ENCODE measurements around the gene UBE2Q1. TPM values are rescaled to one million over a fixed set of nuclear protein-coding genes. Genes with fewer than 3 reads are reported as not detected.

UBE2Q1 gene
- total and polyA plus RNA-seq, 2 experiments from 2014 or later: 15.5 to 33.0 TPM

DNA sequence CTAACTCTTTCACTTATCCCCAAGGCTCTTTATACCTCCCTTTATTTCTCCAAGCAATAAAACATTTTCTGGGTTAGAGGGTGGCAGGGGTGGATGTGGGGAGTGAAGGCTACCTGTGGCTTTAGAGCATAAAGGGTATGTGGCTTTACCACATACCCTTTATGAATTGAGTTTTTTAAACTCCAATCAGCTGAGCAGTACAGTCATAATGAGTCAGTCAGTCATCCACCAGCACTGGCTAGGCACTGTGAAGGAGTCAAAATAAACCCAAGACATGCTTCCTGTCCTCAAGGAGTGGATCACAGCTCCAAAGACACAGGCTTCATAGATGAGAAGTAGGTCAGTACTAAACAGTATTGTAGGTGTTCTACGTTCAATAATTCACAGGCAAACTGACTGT is 59.0 kb downstream of the UBE2Q1 start:
- Histone ChIP-seq H4K20me1 (replicated peaks; ENCODE audit: insufficient read depth) (no peaks in the 10 kb centered on the region), H2AFZ (no peak overlapping the region), H3K36me3 (ENCODE audit: insufficient read depth) (0 out of 2 replicates have a peak, but pooled peaks cover 3% of the 10 kb centered on the region), H3K4me1 (ENCODE audit: insufficient read depth) (no peaks in the 10 kb centered on the region), H3K27me3 (ENCODE audit: insufficient read depth) (peaks cover 68% of the 10 kb centered on the region), H3K4me2 (no peak overlapping the region), H3K9me2 (ENCODE audit: insufficient read depth) (no peaks in the 10 kb centered on the region; the same call in 1 of the 2 replicates), H3F3A (replicated peaks; ENCODE audit: low read depth) (no peaks in the 10 kb centered on the region), H3K4me3 (no peak overlapping the region), H3K79me2 (replicated peaks; ENCODE audit: insufficient read depth) (no peaks in the 10 kb centered on the region), H3K27ac (ENCODE audit: low read depth) (no peak overlapping the region)
- H3K4me3 Mint-ChIP-seq: no peak overlapping the region
- peaks cover 14% of the 10 kb centered on the region for H3K4me1 Mint-ChIP-seq
- peaks cover 53% of the 10 kb centered on the region for H3K27me3 Mint-ChIP-seq (ENCODE audit: insufficient read depth, low read depth, poor library complexity)
- ATAC-seq (no peak), DNase-seq (ENCODE audit: low spot score) (no peak)
- peaks cover 14% of the 10 kb centered on the region; the same call in 2 of the 3 replicates for H3K9me3 Mint-ChIP-seq
- no peak overlapping the region for H3K27ac Mint-ChIP-seq
- TF ChIP-seq EZH2phosphoT487 (IDR thresholded peaks at IDR 0.05; ENCODE audit: unreplicated experiment) (no peak), ZNF331 (CRISPR knock-in tag; IDR thresholded peaks at IDR 0.05; ENCODE audit: low read depth) (no peak), POLR2AphosphoS5 (IDR thresholded peaks at IDR 0.05; ENCODE audit: low read depth) (no peak), NANOG (IDR thresholded peaks at IDR 0.05; ENCODE audit: borderline replicate concordance) (no peak), JUNB (IDR thresholded peaks at IDR 0.05; ENCODE audit: unreplicated experiment) (no peak), EZH2 (IDR thresholded peaks at IDR 0.05; ENCODE audit: low read depth, unreplicated experiment) (no peak), ZNF114 (CRISPR knock-in tag; IDR thresholded peaks at IDR 0.05) (no peak), STAT1 (IDR thresholded peaks at IDR 0.05; ENCODE audit: unreplicated experiment) (no peak)
- TF ChIP-seq, protein P1, sequence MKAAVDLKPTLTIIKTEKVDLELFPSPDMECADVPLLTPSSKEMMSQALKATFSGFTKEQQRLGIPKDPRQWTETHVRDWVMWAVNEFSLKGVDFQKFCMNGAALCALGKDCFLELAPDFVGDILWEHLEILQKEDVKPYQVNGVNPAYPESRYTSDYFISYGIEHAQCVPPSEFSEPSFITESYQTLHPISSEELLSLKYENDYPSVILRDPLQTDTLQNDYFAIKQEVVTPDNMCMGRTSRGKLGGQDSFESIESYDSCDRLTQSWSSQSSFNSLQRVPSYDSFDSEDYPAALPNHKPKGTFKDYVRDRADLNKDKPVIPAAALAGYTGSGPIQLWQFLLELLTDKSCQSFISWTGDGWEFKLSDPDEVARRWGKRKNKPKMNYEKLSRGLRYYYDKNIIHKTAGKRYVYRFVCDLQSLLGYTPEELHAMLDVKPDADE (IDR thresholded peaks at IDR 0.05): no peak
- TF ChIP-seq, protein P2, sequence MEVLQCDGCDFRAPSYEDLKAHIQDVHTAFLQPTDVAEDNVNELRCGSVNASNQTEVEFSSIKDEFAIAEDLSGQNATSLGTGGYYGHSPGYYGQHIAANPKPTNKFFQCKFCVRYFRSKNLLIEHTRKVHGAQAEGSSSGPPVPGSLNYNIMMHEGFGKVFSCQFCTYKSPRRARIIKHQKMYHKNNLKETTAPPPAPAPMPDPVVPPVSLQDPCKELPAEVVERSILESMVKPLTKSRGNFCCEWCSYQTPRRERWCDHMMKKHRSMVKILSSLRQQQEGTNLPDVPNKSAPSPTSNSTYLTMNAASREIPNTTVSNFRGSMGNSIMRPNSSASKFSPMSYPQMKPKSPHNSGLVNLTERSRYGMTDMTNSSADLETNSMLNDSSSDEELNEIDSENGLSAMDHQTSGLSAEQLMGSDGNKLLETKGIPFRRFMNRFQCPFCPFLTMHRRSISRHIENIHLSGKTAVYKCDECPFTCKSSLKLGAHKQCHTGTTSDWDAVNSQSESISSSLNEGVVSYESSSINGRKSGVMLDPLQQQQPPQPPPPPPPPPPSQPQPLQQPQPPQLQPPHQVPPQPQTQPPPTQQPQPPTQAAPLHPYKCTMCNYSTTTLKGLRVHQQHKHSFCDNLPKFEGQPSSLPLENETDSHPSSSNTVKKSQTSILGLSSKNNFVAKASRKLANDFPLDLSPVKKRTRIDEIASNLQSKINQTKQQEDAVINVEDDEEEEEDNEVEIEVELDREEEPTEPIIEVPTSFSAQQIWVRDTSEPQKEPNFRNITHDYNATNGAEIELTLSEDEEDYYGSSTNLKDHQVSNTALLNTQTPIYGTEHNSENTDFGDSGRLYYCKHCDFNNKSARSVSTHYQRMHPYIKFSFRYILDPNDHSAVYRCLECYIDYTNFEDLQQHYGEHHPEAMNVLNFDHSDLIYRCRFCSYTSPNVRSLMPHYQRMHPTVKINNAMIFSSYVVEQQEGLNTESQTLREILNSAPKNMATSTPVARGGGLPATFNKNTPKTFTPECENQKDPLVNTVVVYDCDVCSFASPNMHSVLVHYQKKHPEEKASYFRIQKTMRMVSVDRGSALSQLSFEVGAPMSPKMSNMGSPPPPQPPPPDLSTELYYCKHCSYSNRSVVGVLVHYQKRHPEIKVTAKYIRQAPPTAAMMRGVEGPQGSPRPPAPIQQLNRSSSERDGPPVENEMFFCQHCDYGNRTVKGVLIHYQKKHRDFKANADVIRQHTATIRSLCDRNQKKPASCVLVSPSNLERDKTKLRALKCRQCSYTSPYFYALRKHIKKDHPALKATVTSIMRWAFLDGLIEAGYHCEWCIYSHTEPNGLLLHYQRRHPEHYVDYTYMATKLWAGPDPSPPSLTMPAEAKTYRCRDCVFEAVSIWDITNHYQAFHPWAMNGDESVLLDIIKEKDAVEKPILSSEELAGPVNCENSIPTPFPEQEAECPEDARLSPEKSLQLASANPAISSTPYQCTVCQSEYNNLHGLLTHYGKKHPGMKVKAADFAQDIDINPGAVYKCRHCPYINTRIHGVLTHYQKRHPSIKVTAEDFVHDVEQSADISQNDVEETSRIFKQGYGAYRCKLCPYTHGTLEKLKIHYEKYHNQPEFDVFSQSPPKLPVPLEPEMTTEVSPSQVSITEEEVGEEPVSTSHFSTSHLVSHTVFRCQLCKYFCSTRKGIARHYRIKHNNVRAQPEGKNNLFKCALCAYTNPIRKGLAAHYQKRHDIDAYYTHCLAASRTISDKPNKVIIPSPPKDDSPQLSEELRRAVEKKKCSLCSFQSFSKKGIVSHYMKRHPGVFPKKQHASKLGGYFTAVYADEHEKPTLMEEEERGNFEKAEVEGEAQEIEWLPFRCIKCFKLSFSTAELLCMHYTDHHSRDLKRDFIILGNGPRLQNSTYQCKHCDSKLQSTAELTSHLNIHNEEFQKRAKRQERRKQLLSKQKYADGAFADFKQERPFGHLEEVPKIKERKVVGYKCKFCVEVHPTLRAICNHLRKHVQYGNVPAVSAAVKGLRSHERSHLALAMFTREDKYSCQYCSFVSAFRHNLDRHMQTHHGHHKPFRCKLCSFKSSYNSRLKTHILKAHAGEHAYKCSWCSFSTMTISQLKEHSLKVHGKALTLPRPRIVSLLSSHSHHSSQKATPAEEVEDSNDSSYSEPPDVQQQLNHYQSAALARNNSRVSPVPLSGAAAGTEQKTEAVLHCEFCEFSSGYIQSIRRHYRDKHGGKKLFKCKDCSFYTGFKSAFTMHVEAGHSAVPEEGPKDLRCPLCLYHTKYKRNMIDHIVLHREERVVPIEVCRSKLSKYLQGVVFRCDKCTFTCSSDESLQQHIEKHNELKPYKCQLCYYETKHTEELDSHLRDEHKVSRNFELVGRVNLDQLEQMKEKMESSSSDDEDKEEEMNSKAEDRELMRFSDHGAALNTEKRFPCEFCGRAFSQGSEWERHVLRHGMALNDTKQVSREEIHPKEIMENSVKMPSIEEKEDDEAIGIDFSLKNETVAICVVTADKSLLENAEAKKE (CRISPR knock-in tag; IDR thresholded peaks at IDR 0.05): no peak
- TF ChIP-seq, protein P3, sequence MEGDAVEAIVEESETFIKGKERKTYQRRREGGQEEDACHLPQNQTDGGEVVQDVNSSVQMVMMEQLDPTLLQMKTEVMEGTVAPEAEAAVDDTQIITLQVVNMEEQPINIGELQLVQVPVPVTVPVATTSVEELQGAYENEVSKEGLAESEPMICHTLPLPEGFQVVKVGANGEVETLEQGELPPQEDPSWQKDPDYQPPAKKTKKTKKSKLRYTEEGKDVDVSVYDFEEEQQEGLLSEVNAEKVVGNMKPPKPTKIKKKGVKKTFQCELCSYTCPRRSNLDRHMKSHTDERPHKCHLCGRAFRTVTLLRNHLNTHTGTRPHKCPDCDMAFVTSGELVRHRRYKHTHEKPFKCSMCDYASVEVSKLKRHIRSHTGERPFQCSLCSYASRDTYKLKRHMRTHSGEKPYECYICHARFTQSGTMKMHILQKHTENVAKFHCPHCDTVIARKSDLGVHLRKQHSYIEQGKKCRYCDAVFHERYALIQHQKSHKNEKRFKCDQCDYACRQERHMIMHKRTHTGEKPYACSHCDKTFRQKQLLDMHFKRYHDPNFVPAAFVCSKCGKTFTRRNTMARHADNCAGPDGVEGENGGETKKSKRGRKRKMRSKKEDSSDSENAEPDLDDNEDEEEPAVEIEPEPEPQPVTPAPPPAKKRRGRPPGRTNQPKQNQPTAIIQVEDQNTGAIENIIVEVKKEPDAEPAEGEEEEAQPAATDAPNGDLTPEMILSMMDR (conservative IDR thresholded peaks at IDR 0.05; ENCODE audit: low read depth in 2 of 2): no peak
- H3K36me3 Mint-ChIP-seq (ENCODE audit: low read depth): no peaks in the 10 kb centered on the region

Data from GM23338 (cell line).